RPMI8226 (cell line): ENCODE data around the gene MON2.
"Not testable (repeated sequence)": the region's sequence is repeated elsewhere in the genome, so short reads cannot be mapped to it uniquely, and the experiment has no call there.

Source experiments
- DNase-seq: peaks from one replicate; pipeline ENCODE4 v3.0.0-alpha.2; 2015

The MON2 gene

GRCh38 chr12:62472472-62472871 is 5.8 kb downstream of the MON2 start:
- no peak for DNase-seq

GRCh38 chr12:62481843-62482540 is 15.4 kb downstream of the MON2 start:
- no peak for DNase-seq

- DNase-seq: no peak
These were observed 16.1 kb downstream of the MON2 start for GRCh38 chr12:62482769-62483168.

GRCh38 chr12:62484233-62484632 is 17.6 kb downstream of the MON2 start:
- no peak for DNase-seq

- DNase-seq: no peak
These were observed 39.2 kb downstream of the MON2 start for GRCh38 chr12:62505786-62506185.

- DNase-seq: no peak
These were observed 46.3 kb downstream of the MON2 start for GRCh38 chr12:62512901-62513300.

- DNase-seq: not testable (repeated sequence)
These were observed 47.5 kb downstream of the MON2 start for GRCh38 chr12:62514080-62514479.

GRCh38 chr12:62516927-62517326 is 50.3 kb downstream of the MON2 start:
- DNase-seq: no peak

- DNase-seq: no peak
These were observed 51.3 kb downstream of the MON2 start for GRCh38 chr12:62517887-62518286.

- DNase-seq: no peak
These were observed 52.4 kb downstream of the MON2 start for GRCh38 chr12:62519043-62519442.

GRCh38 chr12:62520361-62520760 is 53.7 kb downstream of the MON2 start:
- DNase-seq: no peak

- no peak for DNase-seq
These were observed 56.4 kb downstream of the MON2 start for GRCh38 chr12:62522984-62523383.

GRCh38 chr12:62523619-62524018 is 57.0 kb downstream of the MON2 start:
- DNase-seq: no peak

GRCh38 chr12:62525271-62525670 is 58.6 kb downstream of the MON2 start:
- no peak for DNase-seq

GRCh38 chr12:62530596-62530995 is 64.0 kb downstream of the MON2 start:
- DNase-seq: no peak

- no peak for DNase-seq
These were observed 65.7 kb downstream of the MON2 start for GRCh38 chr12:62532333-62532732.

GRCh38 chr12:62533087-62533754 is 66.6 kb downstream of the MON2 start:
- DNase-seq: no peak

GRCh38 chr12:62533755-62534107 is 67.1 kb downstream of the MON2 start:
- DNase-seq: no peak

GRCh38 chr12:62536546-62536945 is 69.9 kb downstream of the MON2 start:
- no peak for DNase-seq

GRCh38 chr12:62537551-62537950 is 70.9 kb downstream of the MON2 start:
- peak; percentile 38 for DNase-seq

GRCh38 chr12:62540354-62540753 is 73.7 kb downstream of the MON2 start:
- DNase-seq: no peak

- no peak for DNase-seq
These were observed 76.2 kb downstream of the MON2 start for GRCh38 chr12:62542814-62543213.

GRCh38 chr12:62543324-62543723 is 76.7 kb downstream of the MON2 start:
- DNase-seq: no peak

- DNase-seq: no peak
These were observed 77.1 kb downstream of the MON2 start for GRCh38 chr12:62543741-62544140.
